Keratinocyte (primary cell): ENCODE data around the gene SLC30A7. TPM values are rescaled to one million over a fixed set of nuclear protein-coding genes. Genes with fewer than 3 reads are reported as not detected.

Source experiments
- DNase-seq: peaks from one replicate; pipeline ENCODE4 v3.0.0-alpha.2; 2011; ENCODE audit warnings: low read depth, missing footprints, low spot score
- FAIRE-seq: peaks from 2 replicates; lab custom pipeline; 2011; peaks lifted over from hg19 to GRCh38; lab: Jason Lieb, UNC
- H2AFZ ChIP-seq: 2 replicates; pipeline ENCODE4 v1.6.0; 2012; ENCODE audit warnings: low read length, control low read depth, inconsistent platforms; ENCODE audit not compliant: control insufficient read depth
- H3K27ac ChIP-seq: 2 replicates; pipeline ENCODE4 v1.5.1; 2011; ENCODE audit warnings: low read length; ENCODE audit not compliant: control insufficient read depth, insufficient read depth
- H3K27me3 ChIP-seq: 3 replicates; pipeline ENCODE4 v1.6.0; 2011; ENCODE audit warnings: low read length; ENCODE audit not compliant: control insufficient read depth, insufficient read depth; ENCODE audit errors: extremely low read depth
- H3K36me3 ChIP-seq, 2 experiments: 2 replicates in 1 of 2; 3 replicates in 1 of 2; pipeline ENCODE4 v1.5.1; 2011; ENCODE audit warnings: low read length in 2 of 2, mild to moderate bottlenecking in 1 of 2; ENCODE audit not compliant: control insufficient read depth in 2 of 2, insufficient read depth in 2 of 2; ENCODE audit errors: extremely low read depth in 1 of 2
- H3K4me1 ChIP-seq: 3 replicates; pipeline ENCODE4 v1.5.1; 2011; ENCODE audit warnings: low read length; ENCODE audit not compliant: control insufficient read depth, insufficient read depth; ENCODE audit errors: extremely low read depth
- H3K4me2 ChIP-seq: 3 replicates; pipeline ENCODE4 v1.6.0; 2011; ENCODE audit warnings: low read depth, low read length; ENCODE audit not compliant: control insufficient read depth, insufficient read depth; ENCODE audit errors: extremely low read depth
- H3K4me3 ChIP-seq, 3 experiments: fragments of 200-600 bp in 1 of 3; sonication (generic) in 1 of 3; 2 replicates in 2 of 3; 3 replicates in 1 of 3; pipeline ENCODE4 v1.5.1; 2011 to 2016; ENCODE audit warnings: low read length in 3 of 3, mild to moderate bottlenecking in 3 of 3, control low read depth in 2 of 3, inconsistent platforms in 1 of 3, low read depth in 1 of 3, mixed read lengths in 1 of 3, mixed run types in 1 of 3, moderate library complexity in 1 of 3; ENCODE audit not compliant: control insufficient read depth in 2 of 3, insufficient read depth in 2 of 3; ENCODE audit errors: extremely low read depth in 1 of 3
- H3K79me2 ChIP-seq: 2 replicates; pipeline ENCODE4 v1.6.0; 2012; ENCODE audit warnings: low read length; ENCODE audit not compliant: control insufficient read depth, insufficient read depth
- H3K9ac ChIP-seq: 3 replicates; pipeline ENCODE4 v1.6.0; 2011; ENCODE audit warnings: low read length; ENCODE audit not compliant: control insufficient read depth, insufficient read depth; ENCODE audit errors: extremely low read depth
- H3K9me1 ChIP-seq: 3 replicates; pipeline ENCODE4 v1.6.0; 2011; ENCODE audit warnings: low read length; ENCODE audit not compliant: control insufficient read depth, insufficient read depth; ENCODE audit errors: extremely low read depth
- H3K9me3 ChIP-seq: 2 replicates; pipeline ENCODE4 v1.5.1; 2012; ENCODE audit warnings: low read depth, low read length; ENCODE audit not compliant: control insufficient read depth
- H4K20me1 ChIP-seq: 3 replicates; pipeline ENCODE4 v1.6.0; 2011; ENCODE audit warnings: low read length; ENCODE audit not compliant: control insufficient read depth, insufficient read depth; ENCODE audit errors: extremely low read depth
- EZH2 ChIP-seq: IDR thresholded peaks from one replicate; pipeline ENCODE4 v1.6.1; 2012; ENCODE audit warnings: inconsistent platforms, mild to moderate bottlenecking, low read length, moderate library complexity
- dilution Hi-C: fragments of 300-500 bp; cut with MboI; formaldehyde crosslinking; loops from one replicate; pipeline ENCODE4 v1.7.0; 2020; ENCODE audit warnings: low sequenced_read_pairs; ENCODE audit not compliant: extremely low pct_ligation_motif_present
- polyA plus RNA-seq, 5 experiments: library from polyadenylated mRNA; depleted of rRNA in 3 of 5; stranded (reverse) in 3 of 5; stranded (forward) in 1 of 5; unstranded in 1 of 5; fragments of >200 nt; gene quantifications; 1 replicate in 1 of 5; 2 replicates in 3 of 5; 3 replicates in 1 of 5; pipeline versions ENCODE4 v1.2.1 to v1.2.3, GENCODE V29; 2011 to 2012; ENCODE audit warnings: missing spikeins in 2 of 5, low read depth in 1 of 5, low replicate concordance in 1 of 5
- TF ChIP-seq, protein P1 (sequence below), 3 experiments: IDR thresholded peaks in 1 of 3; conservative IDR thresholded peaks in 1 of 3; optimal IDR thresholded peaks in 1 of 3; 2 replicates in 2 of 3; 3 replicates in 1 of 3; pipeline versions ENCODE3 to v1.5.1; 2011; ENCODE audit warnings: low read length in 3 of 3, mild to moderate bottlenecking in 3 of 3, moderate library complexity in 2 of 3, control low read depth in 1 of 3, inconsistent platforms in 1 of 3; ENCODE audit not compliant: insufficient read depth in 2 of 3; ENCODE audit errors: extremely low read depth in 1 of 3

Gene SLC30A7
- polyA plus RNA-seq, 1 donor (not counting 4 experiments of a cell fraction or from before 2014, with no cell fraction given): 15.1 TPM

DNA sequence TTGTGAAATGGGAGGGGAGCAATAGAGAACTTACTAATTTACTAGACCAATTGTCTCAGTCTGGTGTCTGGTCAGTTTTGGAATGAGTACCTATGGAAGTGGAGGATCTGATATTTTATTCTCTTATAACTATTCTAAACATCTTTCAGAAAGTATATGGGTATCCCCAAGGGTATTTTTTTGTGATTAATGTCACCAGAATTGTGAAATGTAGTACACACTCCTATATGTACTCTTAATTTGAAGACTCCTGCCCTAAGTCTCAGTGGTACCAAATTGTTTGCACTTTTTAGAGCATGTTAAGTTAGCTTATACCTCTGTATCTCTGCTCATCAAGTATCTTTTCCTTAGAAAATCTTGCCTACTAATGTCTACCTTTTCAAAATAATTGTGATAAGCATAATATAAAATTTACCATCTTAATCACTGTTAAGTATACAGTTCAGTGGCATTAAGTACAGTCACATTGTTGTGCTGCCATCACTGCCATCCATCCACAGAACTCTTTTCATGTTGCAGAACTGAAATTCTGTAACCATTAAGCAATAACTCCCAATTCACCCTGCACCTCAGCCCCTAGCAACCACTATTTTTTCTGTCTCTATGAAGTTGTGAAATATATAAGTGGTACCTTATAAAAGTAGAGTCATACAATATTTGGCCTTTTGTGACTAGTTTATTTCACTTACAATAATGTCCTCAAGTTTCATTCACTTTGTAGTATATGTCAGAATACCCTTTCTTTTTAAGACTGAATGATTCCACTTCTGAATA, 40.5 kb downstream of the SLC30A7 start:
- no peak for TF ChIP-seq EZH2
- TF ChIP-seq, protein P1, sequence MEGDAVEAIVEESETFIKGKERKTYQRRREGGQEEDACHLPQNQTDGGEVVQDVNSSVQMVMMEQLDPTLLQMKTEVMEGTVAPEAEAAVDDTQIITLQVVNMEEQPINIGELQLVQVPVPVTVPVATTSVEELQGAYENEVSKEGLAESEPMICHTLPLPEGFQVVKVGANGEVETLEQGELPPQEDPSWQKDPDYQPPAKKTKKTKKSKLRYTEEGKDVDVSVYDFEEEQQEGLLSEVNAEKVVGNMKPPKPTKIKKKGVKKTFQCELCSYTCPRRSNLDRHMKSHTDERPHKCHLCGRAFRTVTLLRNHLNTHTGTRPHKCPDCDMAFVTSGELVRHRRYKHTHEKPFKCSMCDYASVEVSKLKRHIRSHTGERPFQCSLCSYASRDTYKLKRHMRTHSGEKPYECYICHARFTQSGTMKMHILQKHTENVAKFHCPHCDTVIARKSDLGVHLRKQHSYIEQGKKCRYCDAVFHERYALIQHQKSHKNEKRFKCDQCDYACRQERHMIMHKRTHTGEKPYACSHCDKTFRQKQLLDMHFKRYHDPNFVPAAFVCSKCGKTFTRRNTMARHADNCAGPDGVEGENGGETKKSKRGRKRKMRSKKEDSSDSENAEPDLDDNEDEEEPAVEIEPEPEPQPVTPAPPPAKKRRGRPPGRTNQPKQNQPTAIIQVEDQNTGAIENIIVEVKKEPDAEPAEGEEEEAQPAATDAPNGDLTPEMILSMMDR (optimal IDR thresholded peaks at IDR 0.05 in 1 of 3, IDR thresholded peaks at IDR 0.05 in 1 of 3, conservative IDR thresholded peaks at IDR 0.05 in 1 of 3; ENCODE audit: extremely low read depth in 1 of 3, insufficient read depth in 2 of 3, low read length in 3 of 3): no peak

GRCh38 chr1:100941098-100941527, 45.2 kb downstream of the SLC30A7 start:
- Histone ChIP-seq H3K9me3 (no peaks in the 10 kb centered on the region), H3K9me1 (no peaks in the 10 kb centered on the region), H2AFZ (no peak overlapping the region), H3K36me3 (peaks cover 0 to 3% of the 10 kb centered on the region in 2 experiments), H4K20me1 (no peaks in the 10 kb centered on the region), H3K4me3 (no peak overlapping the region), H3K4me1 (no peaks in the 10 kb centered on the region), H3K79me2 (no peaks in the 10 kb centered on the region), H3K27me3 (no peaks in the 10 kb centered on the region), H3K27ac (no peak overlapping the region), H3K4me2 (no peak overlapping the region), H3K9ac (no peak overlapping the region)
- TF ChIP-seq, protein P1 (optimal IDR thresholded peaks at IDR 0.05 in 1 of 3, IDR thresholded peaks at IDR 0.05 in 1 of 3, conservative IDR thresholded peaks at IDR 0.05 in 1 of 3; ENCODE audit: extremely low read depth in 1 of 3, insufficient read depth in 2 of 3, low read length in 3 of 3): no peak
- no peak for TF ChIP-seq EZH2
- DNase-seq: no peak
- dilution Hi-C loops: no loop called here
- no peak for FAIRE-seq

More for the DNA sequence above, 40.5 kb downstream of the SLC30A7 start:
- dilution Hi-C loops: no loop called here
- no peak for FAIRE-seq
- H3K27ac ChIP-seq: no peak overlapping the region
- H3K9me1 ChIP-seq: no peaks in the 10 kb centered on the region
- no peaks in the 10 kb centered on the region for H3K4me1 ChIP-seq
- H3K36me3 ChIP-seq: peaks cover 0 to 3% of the 10 kb centered on the region in 2 experiments
- H3K9me3 ChIP-seq: no peaks in the 10 kb centered on the region
- no peak for DNase-seq
- no peak overlapping the region for H3K4me2 ChIP-seq
- H4K20me1 ChIP-seq: no peaks in the 10 kb centered on the region
- H3K9ac ChIP-seq: no peak overlapping the region
- no peak overlapping the region for H3K4me3 ChIP-seq
- no peak overlapping the region for H2AFZ ChIP-seq
- no peaks in the 10 kb centered on the region for H3K27me3 ChIP-seq
- no peaks in the 10 kb centered on the region for H3K79me2 ChIP-seq
